GM19452 (cell line): Measurements from ENCODE around the gene PLXNB2.

ENCODE experiments used
- ATAC-seq: cut with Tn5 transposase; IDR thresholded peaks from one replicate; pipeline ENCODE4 v1.9.1; 2021; ENCODE audit not compliant: unreplicated experiment

The PLXNB2 gene

GRCh38 chr22:50255099-50255498 lies 52.3 kb downstream of the PLXNB2 start:
- no peak for ATAC-seq

- ATAC-seq = no peak
Measured at GRCh38 chr22:50253941-50254340, 53.5 kb downstream of the PLXNB2 start.

DNA sequence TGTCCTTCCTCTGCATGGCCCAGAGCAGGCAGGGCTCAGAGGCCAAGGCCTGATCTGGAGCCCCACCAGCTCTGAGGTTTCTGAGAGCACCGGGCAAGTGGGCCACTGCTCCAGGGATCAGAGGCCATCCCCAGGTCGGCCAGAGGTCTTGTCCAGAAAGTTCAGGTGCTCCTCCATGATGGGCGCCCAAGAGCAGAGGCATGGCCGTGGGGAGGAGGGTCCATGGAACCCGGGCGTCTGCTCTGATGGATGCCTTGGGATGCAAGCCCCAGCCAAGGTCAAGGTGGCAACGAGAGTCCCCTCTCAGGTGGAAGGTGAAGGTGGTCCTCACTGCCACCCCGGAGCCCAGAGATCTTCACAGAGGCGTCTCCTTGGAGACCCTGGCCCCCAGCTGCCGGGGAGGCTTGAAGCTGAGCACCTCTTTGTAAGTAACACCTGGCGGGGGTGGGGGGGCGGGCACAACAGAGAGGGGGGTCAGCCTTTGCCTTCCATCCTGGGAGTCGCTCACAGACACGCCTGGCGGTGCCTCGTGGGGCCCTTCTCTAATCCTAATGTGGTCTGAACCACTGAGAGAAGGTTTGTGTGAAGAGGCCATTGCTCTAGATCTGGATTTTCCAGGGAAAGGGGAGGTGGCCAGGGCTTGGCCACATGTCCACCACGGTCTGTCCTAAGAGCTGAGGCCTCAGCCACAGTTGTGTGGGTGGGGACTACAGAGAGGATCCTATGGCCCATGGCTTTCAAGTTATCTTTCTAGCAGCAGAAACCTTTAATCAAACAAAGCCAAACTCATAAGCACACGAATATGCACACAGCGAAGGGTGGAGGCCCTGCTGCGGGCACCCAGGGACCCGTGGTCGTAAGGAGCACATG lies 54.2 kb downstream of the PLXNB2 start:
- ATAC-seq = no peak

DNA sequence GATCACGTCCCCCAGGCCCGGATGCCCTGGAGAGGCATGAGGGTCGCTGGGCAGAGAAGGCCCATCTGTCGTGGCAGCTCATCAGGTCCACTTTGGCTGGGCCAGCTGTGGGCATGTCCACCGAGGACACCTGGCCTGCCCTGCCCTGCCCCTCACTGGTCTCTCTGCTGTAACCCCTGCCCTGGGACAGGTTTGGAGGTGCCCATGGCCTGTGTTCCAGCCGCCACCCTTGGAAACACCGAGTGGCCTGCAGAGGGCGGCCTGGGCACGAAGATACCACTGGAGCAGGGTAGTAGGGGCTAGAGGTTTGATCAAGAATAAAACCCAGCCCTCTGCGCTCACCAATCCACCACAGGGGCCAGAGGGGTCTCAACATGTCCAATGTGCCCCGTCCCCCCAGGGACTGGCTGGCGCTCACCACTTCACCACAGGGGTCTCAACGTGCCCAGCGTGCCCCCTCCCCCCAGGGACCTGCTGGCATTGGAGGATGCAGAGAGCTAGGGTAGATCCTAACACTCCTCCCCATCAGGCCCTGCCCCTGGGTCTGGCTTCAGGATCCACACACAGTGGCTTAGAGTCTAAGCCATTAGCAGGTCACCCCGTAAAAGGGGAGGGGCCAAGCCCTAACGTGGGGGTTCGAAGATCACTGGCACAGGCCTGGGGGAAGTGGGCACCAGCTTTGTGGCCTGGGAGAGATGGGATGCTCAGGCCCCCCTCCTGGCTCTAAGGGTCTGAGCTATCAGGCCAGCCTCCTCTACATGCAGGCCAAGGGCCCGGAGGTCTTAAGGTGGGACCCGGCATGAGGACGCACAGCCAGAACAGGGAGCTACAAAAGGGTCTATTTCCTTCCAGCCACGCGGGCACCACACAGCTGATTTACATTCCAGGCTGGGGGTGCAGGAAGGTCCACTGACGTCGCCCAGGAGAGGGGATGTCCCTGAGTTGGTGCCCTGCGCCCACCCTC lies 55.1 kb downstream of the PLXNB2 start:
- no peak for ATAC-seq

GRCh38 chr22:50251477-50252081 lies 55.9 kb downstream of the PLXNB2 start:
- ATAC-seq = no peak

DNA sequence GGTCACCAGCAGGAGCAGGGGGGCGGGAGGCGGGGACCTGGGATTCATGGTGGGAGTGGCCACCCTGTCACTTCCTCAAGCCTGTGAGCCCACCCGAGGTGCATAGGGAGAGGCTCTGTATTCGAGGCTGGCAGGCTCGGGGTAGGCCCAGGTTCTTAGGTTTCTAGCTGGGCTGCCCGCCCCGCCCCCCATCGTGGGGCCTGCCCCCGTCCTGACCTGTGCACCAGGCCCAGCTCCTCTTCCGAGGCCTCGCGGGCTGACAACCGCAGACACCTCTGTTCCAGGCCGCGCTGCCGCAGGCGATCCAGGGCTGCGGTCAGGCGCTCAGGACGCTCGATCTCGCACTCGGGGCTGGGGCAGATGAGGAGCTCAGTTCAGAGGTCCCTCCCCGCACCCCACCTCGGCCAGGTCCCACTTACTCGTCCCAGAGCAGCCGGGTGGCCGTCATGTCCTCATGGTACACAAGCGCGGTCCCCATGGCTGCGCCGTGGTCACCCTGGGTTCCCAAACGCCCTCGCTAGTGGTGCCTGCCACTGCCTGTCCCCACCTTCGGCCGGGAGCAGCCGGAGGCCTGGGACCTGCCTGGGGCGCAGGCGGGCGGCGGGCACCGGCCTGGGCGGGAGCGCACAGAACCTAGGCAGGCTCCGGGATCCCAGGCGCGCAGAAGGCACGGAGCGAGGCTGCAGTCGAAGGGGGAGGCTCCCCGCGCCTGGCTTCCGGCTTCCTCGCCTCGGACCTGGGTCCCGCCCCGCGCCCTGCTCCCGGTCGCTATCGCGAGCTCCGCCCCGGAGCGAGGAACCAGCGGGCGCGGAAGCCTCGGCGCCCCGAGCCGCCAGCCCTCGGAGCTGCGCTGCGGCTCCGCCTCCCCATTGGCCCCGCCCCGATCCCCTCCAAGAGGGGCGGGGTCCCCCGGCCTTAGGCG lies 56.6 kb downstream of the PLXNB2 start, which contains the start of gene HDAC10:
Gene HDAC10 (minus strand): TSS at position 711 of the 922 bp plus-strand sequence. CDS start 233 bp downstream, at position 478.
- peak; percentile 57 for ATAC-seq

- no peak for ATAC-seq
Measured at GRCh38 chr22:50250249-50250554, 57.2 kb downstream of the PLXNB2 start.

- no peak for ATAC-seq
Measured at GRCh38 chr22:50249341-50250248, 57.9 kb downstream of the PLXNB2 start.

DNA sequence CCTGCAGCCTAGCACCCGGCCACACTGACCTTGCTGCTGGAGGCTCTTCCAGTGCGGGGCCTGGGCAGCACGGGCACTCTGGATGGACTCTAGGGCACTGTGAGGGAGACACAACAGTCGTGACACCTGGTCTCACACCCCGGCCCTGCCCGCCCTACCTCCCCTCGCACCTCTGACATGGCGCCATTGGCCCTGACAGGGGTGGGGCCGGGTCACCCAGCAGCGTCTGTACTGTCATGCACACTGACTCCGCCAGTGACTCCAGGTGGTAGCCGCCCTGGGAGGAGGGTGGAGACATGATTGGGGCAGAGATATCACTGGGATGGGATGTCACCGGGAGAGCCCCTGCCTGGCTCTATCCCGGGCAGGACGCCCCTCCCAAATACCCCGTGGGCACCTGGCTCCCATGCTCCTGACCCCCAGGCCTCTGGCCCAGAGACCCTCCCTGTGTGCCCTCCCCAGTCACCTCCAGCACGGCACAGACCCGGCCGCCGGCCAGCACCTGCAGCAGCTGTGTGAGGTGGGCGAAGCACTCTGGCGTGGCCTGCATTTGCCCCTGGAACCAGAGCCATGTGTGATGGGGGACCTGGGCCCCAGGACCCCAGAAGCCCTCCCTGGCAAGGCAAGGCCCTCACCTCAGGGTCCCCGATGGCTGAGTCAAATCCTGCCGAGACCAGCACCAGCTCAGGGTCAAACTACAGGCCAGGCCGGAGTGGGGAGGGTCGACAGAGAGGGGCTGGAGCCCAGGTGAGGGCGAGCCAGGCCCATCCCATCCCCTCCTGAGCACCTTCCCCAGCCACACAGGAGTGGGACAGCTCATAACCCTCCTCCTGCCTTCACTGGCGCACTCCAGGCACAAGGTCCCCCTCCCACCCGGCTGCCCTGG lies 59.0 kb downstream of the PLXNB2 start:
- ATAC-seq = no peak

DNA sequence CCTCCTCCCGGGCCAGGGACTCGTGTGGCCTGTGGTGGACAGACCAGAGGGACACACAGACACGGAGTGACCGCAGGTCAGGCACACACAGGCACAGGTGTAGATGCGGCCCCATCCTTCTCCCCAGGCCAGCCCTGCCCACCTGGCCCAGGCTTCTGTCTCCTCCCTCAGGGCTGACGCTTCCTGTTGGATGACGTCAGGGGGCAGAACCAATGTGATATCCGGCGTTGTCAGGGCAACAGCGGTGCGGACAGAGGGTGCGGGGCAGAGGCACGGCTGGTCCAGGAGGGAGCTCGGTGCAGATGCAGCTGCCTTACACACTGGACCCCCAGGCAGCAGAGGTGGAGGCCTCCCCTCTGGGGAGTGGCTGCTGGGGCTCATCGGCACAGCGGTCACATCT lies 59.7 kb downstream of the PLXNB2 start:
- ATAC-seq = no peak

DNA sequence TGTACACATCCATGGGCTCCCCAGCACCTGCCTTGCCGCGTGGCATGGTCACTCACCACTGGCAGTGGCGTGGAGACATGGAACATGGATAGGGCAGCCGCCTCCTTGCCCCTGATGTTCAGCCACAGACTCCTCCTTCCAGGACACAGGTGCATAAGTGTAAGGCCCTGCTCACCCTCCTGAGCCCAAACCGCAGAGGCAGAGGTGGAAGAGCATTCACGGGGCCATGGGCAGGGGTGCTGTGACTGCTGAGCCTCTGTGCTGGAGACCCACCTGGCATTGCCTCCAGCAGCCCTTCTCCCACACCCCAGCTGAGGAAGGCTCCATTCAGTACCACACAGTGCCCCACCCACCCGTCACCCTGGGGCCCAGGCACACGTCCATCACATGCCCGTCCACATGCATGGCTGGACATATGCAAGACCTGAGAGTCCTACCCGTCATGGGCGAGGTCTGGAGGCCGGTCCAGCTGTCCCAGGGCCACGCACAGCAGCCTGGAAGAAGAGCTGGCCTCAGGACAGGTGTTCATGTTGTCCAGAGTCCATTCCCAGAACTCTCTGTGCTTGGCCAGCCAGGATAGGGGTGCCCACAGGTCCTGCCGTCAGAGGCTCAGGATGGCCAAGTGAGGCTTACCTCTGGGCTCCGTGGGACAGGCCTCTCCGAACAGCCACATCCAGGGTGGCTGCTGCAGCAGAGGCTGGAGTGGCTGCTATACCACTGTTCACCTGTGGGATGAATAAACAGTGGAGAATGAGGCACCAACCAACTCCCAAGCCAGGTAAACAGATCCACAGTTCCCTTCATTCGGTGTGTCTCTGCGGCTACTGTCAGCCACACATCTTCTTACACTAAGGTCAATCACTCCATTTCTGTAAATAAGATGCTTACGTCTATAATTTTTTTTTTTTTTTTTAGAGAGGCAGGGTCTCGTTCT lies 60.9 kb downstream of the PLXNB2 start:
- no peak for ATAC-seq

DNA sequence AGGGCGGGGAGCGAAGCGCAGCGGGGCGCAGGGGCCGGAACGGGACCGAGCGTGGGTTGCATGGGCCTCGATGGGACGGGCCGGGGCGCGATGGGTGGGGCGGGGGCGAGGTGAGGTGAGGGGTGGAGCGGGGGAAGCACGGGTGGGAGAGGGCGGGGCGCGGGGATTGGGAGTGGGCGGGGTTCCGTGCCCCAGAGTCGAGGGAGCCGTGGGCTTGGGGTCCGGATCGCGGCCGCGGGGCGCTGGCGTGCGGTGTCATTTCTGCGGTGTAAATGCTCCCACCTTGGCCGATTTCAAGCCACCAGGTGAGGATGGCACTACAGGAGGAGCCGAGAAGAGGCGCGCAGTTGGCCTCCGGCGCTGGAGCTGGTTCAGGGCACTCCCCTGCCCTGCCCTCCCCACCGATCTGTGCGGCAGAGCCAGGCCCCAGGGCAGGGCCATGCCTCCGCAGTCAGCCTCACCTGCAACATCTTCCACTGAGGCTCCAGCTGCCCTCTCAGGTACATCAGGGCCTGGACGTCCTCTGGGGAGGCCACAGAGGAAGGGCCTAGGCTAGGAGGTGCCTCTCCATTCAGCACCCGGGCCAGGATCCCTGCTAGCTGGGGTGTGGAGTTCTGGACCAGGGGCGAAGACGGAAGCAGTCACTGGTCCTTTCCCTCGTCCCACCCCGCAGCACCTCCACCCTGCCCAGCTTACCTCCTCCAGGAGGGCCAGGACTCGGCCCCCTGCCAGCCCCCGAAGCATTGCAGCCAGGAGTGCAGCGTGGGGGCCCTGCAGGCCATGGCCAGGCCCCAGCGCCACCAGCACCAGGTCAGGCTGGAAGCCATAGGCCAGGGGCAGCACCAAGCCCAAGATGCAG lies 62.0 kb downstream of the PLXNB2 start:
- peak; percentile 17 for ATAC-seq

- peak; percentile 54 for ATAC-seq
Measured at GRCh38 chr22:50244420-50245213, 62.8 kb downstream of the PLXNB2 start, which contains the start of gene TUBGCP6. TUBGCP6 (minus strand) TSS chr22:50245023; CDS start chr22:50244459, 564 bp downstream.

DNA sequence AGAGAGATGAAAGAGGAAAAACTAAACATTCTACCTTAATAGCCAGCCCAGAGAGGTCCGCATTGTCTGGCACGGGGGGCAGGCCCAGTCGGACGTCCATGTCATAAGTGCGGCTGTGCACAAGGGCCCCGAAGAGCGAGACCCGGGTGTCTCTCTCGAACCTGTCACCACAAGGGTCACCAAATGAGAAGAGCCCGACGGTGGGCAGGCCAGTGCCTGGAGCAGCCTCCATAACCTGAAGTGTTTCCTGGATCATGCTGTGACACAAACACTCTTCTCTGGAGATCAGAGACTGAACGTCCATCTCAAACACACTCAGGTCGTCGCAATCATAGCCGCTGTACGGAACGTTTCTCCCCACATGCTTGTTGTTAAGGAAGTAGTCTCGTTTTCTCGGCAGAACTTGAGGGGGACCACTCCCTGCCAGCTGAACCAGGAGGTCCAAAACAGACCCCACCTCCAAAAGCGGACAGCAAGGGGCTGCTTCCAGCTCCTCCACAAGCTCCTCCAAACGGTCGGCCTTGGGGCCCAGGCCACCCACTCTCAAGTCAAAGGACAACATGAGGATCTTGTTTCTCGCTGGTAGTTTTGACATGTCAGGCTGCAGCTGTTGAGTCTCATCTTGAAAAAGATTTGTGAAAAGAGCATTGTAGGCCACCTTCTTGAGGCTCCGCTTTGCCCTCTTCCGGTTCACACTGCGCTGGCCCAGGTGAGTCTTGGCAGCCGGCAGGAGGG lies 63.6 kb downstream of the PLXNB2 start:
- peak; percentile 1 for ATAC-seq
